T-cell (primary cell): ENCODE data around the gene ADM5. TPM values are rescaled to one million over a fixed set of nuclear protein-coding genes. Genes with fewer than 3 reads are reported as not detected.

Experiments
- ATAC-seq, 4 experiments: fragments of 200-7000 bp in 3 of 4; fragments of 150-1000 bp in 1 of 4; cut with Tn5 transposase; replicated peaks in 1 of 4; 1 replicate in 3 of 4; 2 replicates in 1 of 4; pipeline ENCODE4 v1.10.0; 2021; ENCODE audit warnings: moderate library complexity in 3 of 4, mild to moderate bottlenecking in 2 of 4, moderate number of reproducible peaks in 1 of 4
- CTCF ChIA-PET, 2 donors: fragments of 300-600 bp; sonication (Branson Sonifier 250); formaldehyde crosslinking; loops; one replicate each; lab custom pipeline; 2022; ENCODE audit warnings: antibody characterized with exemption in 2 of 2; lab: Charles Lee
- POLR2A ChIA-PET, 2 donors: fragments of 300-600 bp; sonication (Branson Sonifier 250); formaldehyde crosslinking; loops; one replicate each; lab custom pipeline; 2022; ENCODE audit warnings: antibody characterized with exemption in 2 of 2; lab: Charles Lee
- DNase-seq, 35 experiments: peaks; one replicate each; pipeline versions ENCODE4 v3.0.0 to v3.0.0-alpha.2; 2013 to 2023
- H3K27ac ChIP-seq: one replicate; pipeline ENCODE4 v1.5.1; 2013; ENCODE audit warnings: low read length
- H3K27me3 ChIP-seq, 2 experiments: replicated peaks in 1 of 2; 1 replicate in 1 of 2; 2 replicates in 1 of 2; pipeline versions ENCODE4 v1.6.1 to v1.7.0; 2013; ENCODE audit warnings: low read length in 1 of 2, mixed read lengths in 1 of 2; ENCODE audit not compliant: control insufficient read depth in 2 of 2, insufficient read depth in 2 of 2; ENCODE audit errors: extremely low read depth in 1 of 2
- H3K36me3 ChIP-seq, 2 donors: 1 replicate in 1 of 2; 2 replicates in 1 of 2; pipeline versions ENCODE4 v1.6.1 to v1.7.0; 2013; ENCODE audit warnings: low read length in 1 of 2; ENCODE audit not compliant: control insufficient read depth in 2 of 2, insufficient read depth in 1 of 2; ENCODE audit errors: extremely low read depth in 1 of 2
- H3K4me1 ChIP-seq, 2 experiments: 1 replicate in 1 of 2; 2 replicates in 1 of 2; pipeline versions ENCODE4 v1.6.1 to v1.7.0; 2013; ENCODE audit warnings: low read length in 2 of 2, mixed read lengths in 1 of 2; ENCODE audit not compliant: insufficient read depth in 2 of 2, control insufficient read depth in 1 of 2; ENCODE audit errors: extremely low read depth in 1 of 2
- H3K4me3 ChIP-seq, 2 donors: 1 replicate in 1 of 2; 2 replicates in 1 of 2; pipeline versions ENCODE4 v1.5.1 to v1.7.0; 2013; ENCODE audit warnings: mild to moderate bottlenecking in 2 of 2, low read length in 1 of 2, moderate library complexity in 1 of 2; ENCODE audit not compliant: control insufficient read depth in 1 of 2; ENCODE audit errors: extremely low read depth in 1 of 2
- H3K9me3 ChIP-seq: 2 replicates; pipeline ENCODE4 v1.7.0; 2013
- H3K27ac Mint-ChIP-seq, 2 donors: one replicate each; pipeline ENCODE4 v1.8.0; 2020 to 2021; ENCODE audit warnings: mild to moderate bottlenecking in 2 of 2, mixed read lengths in 2 of 2
- H3K27me3 Mint-ChIP-seq, 2 donors: one replicate each; pipeline ENCODE4 v1.8.0; 2021 to 2022; ENCODE audit warnings: mixed read lengths in 2 of 2
- H3K36me3 Mint-ChIP-seq: one replicate; pipeline ENCODE4 v1.8.0; 2021; ENCODE audit warnings: mixed read lengths
- H3K4me1 Mint-ChIP-seq, 3 donors: one replicate each; pipeline ENCODE4 v1.8.0; 2020 to 2022; ENCODE audit warnings: mixed read lengths in 3 of 3, mild to moderate bottlenecking in 1 of 3
- H3K4me3 Mint-ChIP-seq, 3 donors: one replicate each; pipeline ENCODE4 v1.8.0; 2020 to 2022; ENCODE audit warnings: mild to moderate bottlenecking in 3 of 3, mixed read lengths in 3 of 3, moderate library complexity in 3 of 3
- H3K9me3 Mint-ChIP-seq, 3 donors: one replicate each; pipeline ENCODE4 v1.8.0; 2020 to 2022; ENCODE audit warnings: mixed read lengths in 3 of 3
- WGBS: methylation state at CpG from one replicate; pipeline ENCODE4 v1.1.5; 2013; ENCODE audit warnings: missing lambda C conversion rate; ENCODE audit not compliant: insufficient coverage; 5-methylcytosine and 5-hydroxymethylcytosine counted together
- total RNA-seq, 35 experiments: library from RNA in 6 of 35; stranded (reverse) in 6 of 35; fragments of 120-200 nt in 1 of 35; gene quantifications; one replicate each; pipeline versions ENCODE4 v1.2.1 to v1.2.4 and lab custom pipeline; 2013 to 2026

ADM5 gene, protein sequence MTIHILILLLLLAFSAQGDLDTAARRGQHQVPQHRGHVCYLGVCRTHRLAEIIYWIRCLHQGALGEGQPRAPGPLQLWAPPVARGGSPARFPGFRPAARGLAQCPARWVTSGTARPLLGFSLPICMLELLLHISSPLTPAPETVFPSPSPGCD
- total RNA-seq (1 to 10 TPM; 3.5 to 6.4 (median 5.6) TPM), total RNA-seq (lab: John Stamatoyannopoulos, UW) (0.67 to 6.2 (median 2.1) reads per million in 29 experiments)
- total RNA-seq (2013): 1.3 TPM

- Histone ChIP-seq H3K9me3 (no peaks in the 10 kb centered on the region), H3K36me3 (peaks cover 4 to 31% of the 10 kb centered on the region in 2 donors), H3K4me1 (peaks cover 4 to 30% of the 10 kb centered on the region in 2 experiments), H3K27me3 (peaks cover 5 to 46% of the 10 kb centered on the region in 2 experiments), H3K27ac (no peak within 1 kb of the TSS), H3K4me3 (peak within 1 kb of the TSS; percentile 52 to 60)
- CTCF ChIA-PET: no interaction called here
- peaks cover 16% of the 10 kb centered on the region for H3K36me3 Mint-ChIP-seq
- no peaks in the 10 kb centered on the region for H3K9me3 Mint-ChIP-seq
- WGBS: 50% methylated on average over 48 of the region's 54 CpGs
- H3K27me3 Mint-ChIP-seq: peaks cover 13 to 26% of the 10 kb centered on the region in 2 donors
- peak within 1 kb of the TSS; percentile 73 for H3K27ac Mint-ChIP-seq
- peak; percentile 37 to 56 (median 51) for ATAC-seq
- H3K4me1 Mint-ChIP-seq: peaks cover 19 to 26% (median 25%) of the 10 kb centered on the region in 3 donors
- POLR2A ChIA-PET: no interaction called here
- peak in 20 of 35 experiments; percentile 19 to 60 (median 43) for DNase-seq
- H3K4me3 Mint-ChIP-seq: peak within 1 kb of the TSS; percentile 82 to 89 (median 85)
Measured at GRCh38 chr19:49689133-49690078, at the start of gene ADM5. Gene ADM5, plus strand, starts transcription at chr19:49689594. Its CDS starts 244 bp downstream, at chr19:49689838.

DNA sequence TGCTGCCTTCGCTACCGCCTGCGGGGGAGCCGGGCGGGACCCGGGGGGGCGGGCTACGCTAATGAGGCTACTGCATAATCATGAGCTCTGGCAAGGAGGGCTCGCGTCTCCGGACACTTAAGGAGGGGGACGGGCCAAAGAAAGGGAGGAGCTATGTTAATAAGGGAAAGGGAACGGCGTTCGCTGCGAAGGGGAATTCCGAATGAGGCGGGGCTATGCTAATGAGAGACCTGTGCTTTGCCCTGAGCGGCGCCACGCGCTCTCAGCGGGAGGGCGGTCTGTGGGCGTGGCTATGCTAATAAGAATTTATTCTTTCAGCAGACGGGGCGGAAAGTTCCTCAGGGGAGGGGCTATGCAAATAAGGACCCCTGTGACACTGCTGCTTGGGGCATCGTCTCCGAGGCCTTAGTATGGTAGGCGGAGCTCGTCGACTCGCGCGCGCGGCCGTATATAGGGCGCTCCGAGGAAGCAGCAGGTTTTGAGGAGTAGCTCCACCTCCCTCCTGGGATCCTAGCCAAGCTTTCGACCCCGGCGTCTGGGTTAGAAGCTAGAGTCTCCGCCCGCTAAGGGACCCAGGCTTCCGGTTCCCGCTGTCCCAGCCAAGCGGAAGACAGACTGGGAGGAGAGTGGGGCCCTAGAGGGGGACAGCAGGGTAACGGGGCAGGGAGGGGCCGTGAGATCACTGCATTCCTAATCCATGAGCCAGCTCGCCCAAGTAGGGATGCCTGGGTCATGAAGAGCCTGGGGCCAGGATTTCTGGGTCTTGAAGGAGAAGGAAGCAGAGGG lies 49.1 kb upstream of the ADM5 start, which contains the start of gene RRAS:
TSS of gene RRAS (minus strand) at position 31 of the 786 bp plus-strand sequence. CDS start 45 bp downstream, outside the sequence.
- H3K27me3 Mint-ChIP-seq: no peaks in the 10 kb centered on the region
- POLR2A ChIA-PET: interaction anchor here (0.5 to 1.4 kb wide), 11 partner anchors 24 to 1475 kb away, joined by 3 to 11 read pairs (median 5); partner anchors contain the start of genes IRF3 (in 1 of the 2), MED25 (in 1 of the 2) and NUP62 (in 1 of the 2)
- no peaks in the 10 kb centered on the region for H3K9me3 Mint-ChIP-seq
- H3K36me3 ChIP-seq: peaks cover 0 to 6% of the 10 kb centered on the region in 2 donors
- peak within 1 kb of the TSS; percentile 88 to 96 (median 95) for H3K4me3 Mint-ChIP-seq
- peak; percentile 96 to 100 (median 99) for DNase-seq
- CTCF ChIA-PET: interaction anchor here in 1 of 2 donors (0.5 to 3.0 kb wide), 15 partner anchors 21 to 1306 kb away, joined by 3 to 30 read pairs (median 4); partner anchors contain the start of genes AP2A1, BCL2L12, IRF3 and PRMT1
- no peaks in the 10 kb centered on the region for H3K27me3 ChIP-seq
- H3K27ac Mint-ChIP-seq: peak within 1 kb of the TSS; percentile 97
- ATAC-seq: peak; percentile 71 to 76 (median 74)
- H3K36me3 Mint-ChIP-seq: no peaks in the 10 kb centered on the region
- H3K27ac ChIP-seq: peak within 1 kb of the TSS; percentile 92
- peak within 1 kb of the TSS; percentile 72 to 74 for H3K4me3 ChIP-seq
- H3K4me1 ChIP-seq: peaks cover 16 to 58% of the 10 kb centered on the region in 2 experiments
- peaks cover 56 to 68% (median 67%) of the 10 kb centered on the region in 3 donors for H3K4me1 Mint-ChIP-seq
- under 1% methylated on average over 46 of the region's 51 CpGs for WGBS
- H3K9me3 ChIP-seq: no peaks in the 10 kb centered on the region

- peak; percentile 68 to 73 (median 72) for ATAC-seq
- Histone ChIP-seq H3K27me3 (no peaks in the 10 kb centered on the region), H3K9me3 (no peaks in the 10 kb centered on the region), H3K36me3 (peaks cover 7 to 19% of the 10 kb centered on the region in 2 donors), H3K4me3 (peak within 1 kb of the TSS; percentile 94 to 96), H3K27ac (peak within 1 kb of the TSS; percentile 92), H3K4me1 (peaks cover 16 to 63% of the 10 kb centered on the region in 2 experiments)
- H3K9me3 Mint-ChIP-seq: no peaks in the 10 kb centered on the region
- 0% methylated on average over 77 of the region's 87 CpGs for WGBS
- H3K27me3 Mint-ChIP-seq: no peaks in the 10 kb centered on the region
- H3K4me1 Mint-ChIP-seq: peaks cover 63 to 76% (median 76%) of the 10 kb centered on the region in 3 donors
- peaks cover 2% of the 10 kb centered on the region for H3K36me3 Mint-ChIP-seq
- ChIA-PET CTCF (interaction anchor here in 1 of 2 donors (0.5 to 1.2 kb wide), 8 partner anchors 22 to 801 kb away, joined by 3 to 6 read pairs (median 3); partner anchors contain the start of genes BCL2L12 and IRF3), POLR2A (interaction anchor here in 1 of 2 donors (0.5 to 0.6 kb wide), 4 partner anchors 32 to 139 kb away, joined by 3 to 4 read pairs (median 4); partner anchors contain the start of gene NOSIP)
- peak within 1 kb of the TSS; percentile 97 for H3K27ac Mint-ChIP-seq
- H3K4me3 Mint-ChIP-seq: peak within 1 kb of the TSS; percentile 88 to 96 (median 95)
- peak; percentile 96 to 100 (median 99) for DNase-seq
Measured at GRCh38 chr19:49641688-49642491, 47.5 kb upstream of the ADM5 start, which contains the start of gene SCAF1. Gene SCAF1, plus strand, starts transcription at chr19:49642209. Its CDS starts 2,818 bp downstream, at chr19:49645027.

GRCh38 chr19:49642492-49643035 lies 46.8 kb upstream of the ADM5 start:
- POLR2A ChIA-PET: interaction anchor here in 1 of 2 donors (0.5 to 0.6 kb wide), 2 partner anchors 80 to 140 kb away, joined by 4 read pairs; no protein-coding TSS in a partner anchor
- Histone ChIP-seq H3K9me3 (no peaks in the 10 kb centered on the region), H3K27me3 (no peaks in the 10 kb centered on the region), H3K27ac (peak overlapping the region; percentile 91), H3K36me3 (peaks cover 14 to 23% of the 10 kb centered on the region in 2 donors), H3K4me3 (peak overlapping the region; percentile 94 to 96), H3K4me1 (peaks cover 16 to 63% of the 10 kb centered on the region in 2 experiments)
- 15% methylated on average over 2 of the region's 5 CpGs for WGBS
- Mint-ChIP-seq H3K36me3 (peaks cover 8% of the 10 kb centered on the region), H3K4me3 (peak overlapping the region; percentile 88 to 96 (median 95)), H3K27ac (peak overlapping the region; percentile 89 to 93), H3K27me3 (no peaks in the 10 kb centered on the region), H3K9me3 (no peaks in the 10 kb centered on the region), H3K4me1 (peaks cover 63 to 77% (median 72%) of the 10 kb centered on the region in 3 donors)
- no peak for ATAC-seq
- DNase-seq: no peak
- CTCF ChIA-PET: interaction anchor here in 1 of 2 donors (0.5 to 1.2 kb wide), 5 partner anchors 22 to 802 kb away, joined by 3 to 6 read pairs (median 4); no protein-coding TSS in a partner anchor

- POLR2A ChIA-PET: no interaction called here
- Histone ChIP-seq H3K27me3 (no peaks in the 10 kb centered on the region), H3K9me3 (no peaks in the 10 kb centered on the region), H3K4me1 (peaks cover 14 to 56% of the 10 kb centered on the region in 2 experiments), H3K36me3 (peaks cover 15 to 25% of the 10 kb centered on the region in 2 donors), H3K27ac (no peak overlapping the region), H3K4me3 (no peak overlapping the region)
- peaks cover 57 to 69% (median 63%) of the 10 kb centered on the region in 3 donors for H3K4me1 Mint-ChIP-seq
- peak overlapping the region; percentile 48 to 93 for H3K27ac Mint-ChIP-seq
- DNase-seq: no peak
- 45% methylated on average over 2 of the region's 2 CpGs for WGBS
- CTCF ChIA-PET: interaction anchor here in 1 of 2 donors (0.8 to 1.1 kb wide), 3 partner anchors 21 to 38 kb away, joined by 3 to 5 read pairs (median 4); no protein-coding TSS in a partner anchor
- no peak for ATAC-seq
- peaks cover 8% of the 10 kb centered on the region for H3K36me3 Mint-ChIP-seq
- H3K27me3 Mint-ChIP-seq: no peaks in the 10 kb centered on the region
- H3K4me3 Mint-ChIP-seq: peak overlapping the region; percentile 88 to 96 (median 95)
- no peaks in the 10 kb centered on the region for H3K9me3 Mint-ChIP-seq
Measured at GRCh38 chr19:49643466-49643865, 45.9 kb upstream of the ADM5 start.
